ENCODE measurements around the gene EID2B.

Gene EID2B

DNA sequence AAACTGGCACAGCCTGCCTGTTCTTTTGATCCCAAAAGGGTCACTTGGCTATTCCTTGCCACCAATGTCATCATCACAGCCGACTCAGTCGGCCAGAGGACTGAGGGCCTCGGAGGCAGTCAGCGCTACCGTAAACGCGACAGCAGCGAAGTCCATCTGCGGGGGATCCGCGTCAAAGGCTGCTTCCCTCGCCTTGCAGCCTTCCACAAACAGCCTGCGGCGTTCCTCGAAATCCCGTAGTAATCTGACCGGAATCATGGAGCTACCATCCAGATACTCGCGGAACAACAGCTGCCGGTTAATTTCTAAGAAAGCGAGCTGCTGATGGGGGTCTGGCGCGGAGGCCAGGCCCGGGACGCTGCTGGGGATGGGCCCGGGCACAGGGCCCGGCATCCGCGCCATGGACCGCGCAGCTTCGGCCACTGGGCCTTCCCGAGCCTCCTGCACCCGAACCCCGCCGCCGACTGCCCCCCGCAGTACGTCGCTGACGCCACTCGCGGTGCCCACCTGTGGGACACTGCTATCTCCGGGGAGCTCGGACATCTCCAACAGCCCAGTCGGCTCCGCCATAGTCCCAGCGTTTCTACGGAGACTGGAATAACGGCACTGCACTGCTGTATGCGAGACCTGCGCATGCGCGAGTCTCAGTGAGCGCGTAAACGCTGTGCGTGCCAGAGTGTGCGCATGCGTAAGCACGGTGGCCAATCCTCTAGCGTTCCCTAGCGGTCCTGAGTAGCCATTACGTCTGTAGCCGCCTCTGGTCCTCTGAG lies at the start of gene EID2B:
EID2B (minus strand) TSS at position 620 of the 770 bp plus-strand sequence; CDS start at position 570, 50 bp downstream.
- peak; percentile 89 for DNase-seq (ENCODE audit: low read depth)

GRCh38 chr19:39582442-39582841 lies 49.8 kb upstream of the EID2B start:
- no peak for DNase-seq (ENCODE audit: low read depth)

- no peak for DNase-seq (ENCODE audit: low read depth)
Measured at GRCh38 chr19:39568604-39569003, 36.0 kb upstream of the EID2B start.

- DNase-seq (ENCODE audit: low read depth): no peak
Measured at GRCh38 chr19:39566064-39566463, 33.4 kb upstream of the EID2B start.

- no peak for DNase-seq (ENCODE audit: low read depth)
Measured at GRCh38 chr19:39563408-39563807, 30.8 kb upstream of the EID2B start.

DNA sequence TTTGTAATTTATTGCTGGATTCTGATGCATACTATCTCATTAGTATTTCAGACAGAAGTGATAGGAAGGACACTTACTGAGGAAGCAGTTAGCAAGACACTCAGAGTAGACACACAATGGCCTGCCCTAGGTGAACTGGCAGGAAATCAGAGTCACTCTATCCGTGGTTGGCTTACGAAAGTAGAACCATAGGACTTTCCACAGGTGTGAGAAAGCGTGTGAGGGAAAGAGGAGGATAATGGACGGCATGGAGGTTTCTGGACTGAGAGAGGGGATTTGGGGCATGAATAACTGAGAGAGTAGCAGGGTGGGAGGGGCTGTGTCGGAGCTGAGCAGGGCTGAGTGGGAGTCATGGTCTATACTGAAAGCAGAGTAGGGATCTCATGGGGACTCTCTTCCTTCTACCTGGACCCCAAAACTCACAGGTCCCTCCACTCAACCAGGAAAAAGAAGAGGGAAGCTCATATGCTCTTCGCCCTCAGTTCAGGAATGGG lies 26.0 kb upstream of the EID2B start:
- DNase-seq (ENCODE audit: low read depth): no peak

DNA sequence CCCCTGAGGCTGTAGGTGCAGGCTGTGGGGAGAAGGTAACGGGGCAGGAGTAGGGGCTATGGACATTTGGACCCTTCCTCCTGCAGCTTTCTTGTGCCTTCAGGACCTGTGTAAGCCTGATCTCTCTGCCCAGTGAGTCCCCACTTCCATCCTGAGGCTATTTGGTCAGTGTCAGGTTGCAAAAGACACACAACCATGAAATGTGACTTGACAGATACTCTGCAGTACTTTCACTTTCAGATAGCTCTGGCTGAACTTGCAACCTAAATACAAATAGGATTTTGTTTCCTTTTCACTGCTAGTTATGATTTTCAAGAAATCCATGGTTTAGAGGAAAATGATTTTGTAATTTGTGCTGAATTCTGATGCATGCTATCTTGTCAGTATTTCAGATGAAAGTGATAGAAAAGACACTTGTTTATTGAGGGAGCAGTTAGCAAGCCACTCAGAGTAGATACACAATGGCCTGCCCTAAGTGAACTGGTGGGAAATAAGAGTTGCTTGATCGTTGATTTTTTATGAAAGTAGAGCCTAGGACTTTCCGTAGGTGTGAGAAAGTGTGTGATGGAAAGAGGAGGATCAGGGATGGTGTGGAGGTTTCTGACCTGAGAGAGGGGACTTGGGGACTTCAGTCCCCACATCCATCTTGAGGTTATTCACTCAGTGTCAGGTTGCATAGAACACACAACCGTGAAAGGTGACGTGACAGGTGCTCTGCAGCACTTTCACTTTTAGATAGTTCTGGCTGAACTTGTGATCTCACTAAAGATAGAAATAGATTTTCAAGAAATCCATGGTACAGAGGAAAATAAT lies 25.4 kb upstream of the EID2B start:
- no peak for DNase-seq (ENCODE audit: low read depth)

DNA sequence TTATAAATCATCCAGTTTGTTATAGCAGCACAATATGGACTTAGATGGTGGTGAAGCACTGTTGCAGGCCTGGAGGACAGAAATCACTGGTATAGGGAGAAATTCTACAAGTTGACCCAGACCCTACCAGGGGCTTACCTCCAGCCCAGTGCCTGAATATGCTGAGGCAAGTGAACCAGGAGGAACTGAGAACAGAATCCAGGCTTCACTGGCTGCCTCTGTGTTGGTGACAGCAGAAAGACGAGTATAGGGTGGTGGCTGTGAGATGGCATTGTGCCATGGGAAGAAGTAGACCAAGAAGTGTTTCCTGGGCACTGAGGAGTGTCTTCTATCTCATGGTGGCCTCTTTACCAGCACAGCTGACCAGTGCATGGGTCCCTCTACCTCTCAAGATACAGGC lies 23.2 kb upstream of the EID2B start:
- no peak for DNase-seq (ENCODE audit: low read depth)

DNA sequence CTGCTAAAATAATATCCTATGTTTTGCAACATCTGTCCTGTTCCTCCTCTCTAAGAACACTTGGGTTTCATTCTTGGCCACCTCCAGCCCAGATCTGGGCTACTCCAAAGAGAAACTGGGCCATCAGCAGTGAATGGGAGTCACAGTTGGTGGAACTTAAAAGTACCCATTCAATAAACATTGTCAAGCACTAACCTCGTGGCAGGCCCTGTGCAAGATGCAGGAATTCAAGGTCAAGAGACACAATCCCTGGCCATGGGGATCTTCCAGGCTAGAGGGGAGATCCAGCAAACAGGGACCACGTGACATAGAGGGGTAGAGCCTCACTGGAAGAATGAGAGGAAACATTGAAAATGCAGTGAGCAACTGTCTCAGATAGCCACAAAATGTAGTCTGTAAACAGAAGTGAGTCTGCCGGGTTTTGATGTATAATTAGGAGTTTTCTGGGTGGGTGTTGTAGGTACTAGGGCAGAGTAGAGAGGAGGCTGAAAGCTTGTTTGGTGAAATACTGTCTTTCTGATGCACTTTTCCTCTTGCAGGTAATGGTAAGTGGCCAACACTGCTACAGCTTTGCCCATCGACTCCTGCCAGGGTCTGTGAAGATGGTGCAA lies 22.2 kb upstream of the EID2B start:
- no peak for DNase-seq (ENCODE audit: low read depth)

DNA sequence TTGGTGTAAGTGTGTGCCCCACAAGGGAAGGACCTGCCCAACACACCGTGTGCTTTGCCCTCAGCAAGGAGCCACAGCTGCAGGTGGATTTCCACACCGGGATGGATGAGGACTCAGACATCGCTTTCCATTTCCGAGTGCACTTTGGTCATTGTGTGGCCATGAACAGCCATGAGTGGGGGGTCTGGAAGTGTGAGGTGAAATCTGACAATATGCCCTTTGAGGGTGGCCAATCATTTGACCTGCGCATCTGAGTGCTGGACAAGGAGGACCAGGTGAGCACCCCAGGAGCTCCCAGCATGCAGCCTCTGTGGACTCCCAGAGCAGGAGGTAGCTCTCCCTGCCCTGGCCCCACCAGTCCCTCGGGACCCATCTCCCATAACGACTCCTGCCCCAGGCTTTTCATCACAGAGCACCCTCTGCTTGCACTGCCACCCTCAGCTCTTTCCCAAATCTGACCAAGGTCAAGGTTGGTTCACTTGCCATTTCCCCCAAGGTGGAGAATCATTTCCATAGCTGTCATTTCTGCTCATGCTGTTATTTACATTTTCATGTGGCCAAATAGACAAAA lies 20.5 kb upstream of the EID2B start:
- DNase-seq (ENCODE audit: low read depth): no peak

GRCh38 chr19:39550197-39550596 lies 17.5 kb upstream of the EID2B start:
- no peak for DNase-seq (ENCODE audit: low read depth)

DNA sequence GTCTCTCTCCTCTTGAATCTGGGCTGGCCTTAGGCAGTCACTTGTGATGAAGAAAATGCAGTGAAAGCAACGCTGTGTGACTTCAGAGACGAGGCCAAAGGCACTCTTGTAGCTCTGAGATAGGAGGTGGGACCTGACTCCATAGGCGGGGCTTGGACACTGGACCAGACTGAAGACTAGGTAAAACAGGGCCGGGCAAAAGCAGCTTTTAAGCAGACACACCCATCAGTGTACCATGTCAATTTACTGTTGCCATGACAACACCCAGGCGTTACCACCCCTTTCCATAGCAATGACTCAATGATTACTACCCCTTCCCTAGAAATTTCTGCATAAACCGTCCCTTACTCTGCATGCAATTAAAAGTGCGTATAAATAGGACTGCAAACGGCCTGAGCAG lies 13.9 kb upstream of the EID2B start:
- DNase-seq (ENCODE audit: low read depth): no peak

- DNase-seq (ENCODE audit: low read depth): no peak
Measured at GRCh38 chr19:39544911-39545310, 12.3 kb upstream of the EID2B start.

GRCh38 chr19:39544226-39544903 lies 11.7 kb upstream of the EID2B start:
- DNase-seq (ENCODE audit: low read depth): no peak

GRCh38 chr19:39543477-39543857 lies 10.8 kb upstream of the EID2B start:
- DNase-seq (ENCODE audit: low read depth): no peak

DNA sequence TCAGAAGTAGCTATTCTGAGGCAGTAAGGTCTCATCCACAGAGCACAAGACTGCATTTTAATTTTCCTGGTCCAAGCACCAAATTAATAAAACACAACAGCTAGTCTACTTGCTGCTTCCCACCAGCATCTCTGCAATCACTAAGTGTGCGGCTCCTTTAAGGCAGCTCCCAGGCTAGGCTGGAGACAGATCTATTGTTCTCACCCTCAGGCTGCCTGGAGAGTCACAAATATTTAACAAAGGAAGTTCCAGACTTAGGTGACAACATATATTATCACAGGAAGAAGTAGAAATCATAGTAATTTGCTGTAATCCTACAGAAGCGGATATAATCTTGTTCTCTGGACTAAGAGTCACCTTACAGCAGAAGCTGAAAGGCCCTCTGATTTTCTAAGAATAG lies 9.6 kb upstream of the EID2B start:
- DNase-seq (ENCODE audit: low read depth): no peak

DNA sequence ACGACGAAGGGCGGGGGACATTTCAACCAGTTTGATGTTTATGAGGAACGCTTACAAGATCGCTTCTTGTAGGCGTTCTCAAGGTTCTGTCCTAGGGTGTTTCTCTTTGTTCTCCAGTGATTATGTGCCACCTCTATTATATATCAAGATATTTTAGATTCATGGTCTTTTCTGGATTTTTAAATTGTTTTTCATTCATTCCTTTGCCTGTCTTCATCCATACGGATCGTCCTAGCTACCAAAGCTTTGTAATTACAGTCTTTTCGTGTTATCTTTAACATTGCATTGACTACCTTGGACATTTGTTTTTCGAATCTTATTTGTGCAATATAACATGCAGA lies 7.7 kb upstream of the EID2B start:
- DNase-seq (ENCODE audit: low read depth): no peak

DNA sequence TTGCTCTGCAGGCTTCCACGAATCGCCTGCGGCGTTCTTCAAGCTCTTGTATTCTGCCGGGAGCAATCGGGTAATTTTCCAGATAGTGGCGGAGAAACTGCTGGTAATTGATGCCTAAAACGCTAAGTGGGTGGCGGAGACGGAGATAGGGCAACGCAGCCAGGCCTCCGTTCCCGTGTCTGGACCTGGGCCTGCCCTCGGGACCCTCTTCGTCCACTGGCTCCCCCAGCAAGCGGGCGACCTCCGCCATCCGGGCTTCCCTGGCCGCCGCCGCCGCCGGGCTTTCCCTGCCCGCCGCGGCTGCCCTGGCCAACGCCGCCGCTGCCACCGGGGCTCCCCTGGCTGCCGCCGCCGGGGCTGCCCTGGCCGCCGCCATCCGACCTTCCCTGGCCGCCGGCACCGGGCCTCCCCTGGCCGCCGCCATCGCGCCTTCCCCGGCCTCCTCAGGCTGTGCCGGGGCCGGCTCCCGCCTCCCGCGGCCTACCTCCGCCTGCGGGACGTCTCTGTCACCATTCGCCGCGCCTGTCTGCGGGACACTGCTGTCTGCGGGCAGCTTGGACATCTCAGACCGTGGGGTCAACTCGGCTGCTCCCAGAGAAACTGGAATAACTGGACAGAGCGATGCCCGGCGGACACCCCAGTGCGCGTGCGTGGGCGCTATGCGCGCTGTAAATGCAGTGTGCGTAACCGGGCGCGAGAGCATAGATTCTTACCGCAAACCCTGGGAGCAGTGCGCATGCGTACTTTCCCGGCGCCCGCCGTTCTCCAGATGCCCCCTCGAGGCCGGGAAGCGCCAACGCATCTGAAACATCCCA lies 7.1 kb upstream of the EID2B start, which contains the start of gene EID2:
EID2 (minus strand) TSS at position 644 of the 815 bp plus-strand sequence; CDS start at position 562, 82 bp downstream.
- peak; percentile 84 for DNase-seq (ENCODE audit: low read depth)

- DNase-seq (ENCODE audit: low read depth): no peak
Measured at GRCh38 chr19:39539165-39539517, 6.5 kb upstream of the EID2B start.

DNA sequence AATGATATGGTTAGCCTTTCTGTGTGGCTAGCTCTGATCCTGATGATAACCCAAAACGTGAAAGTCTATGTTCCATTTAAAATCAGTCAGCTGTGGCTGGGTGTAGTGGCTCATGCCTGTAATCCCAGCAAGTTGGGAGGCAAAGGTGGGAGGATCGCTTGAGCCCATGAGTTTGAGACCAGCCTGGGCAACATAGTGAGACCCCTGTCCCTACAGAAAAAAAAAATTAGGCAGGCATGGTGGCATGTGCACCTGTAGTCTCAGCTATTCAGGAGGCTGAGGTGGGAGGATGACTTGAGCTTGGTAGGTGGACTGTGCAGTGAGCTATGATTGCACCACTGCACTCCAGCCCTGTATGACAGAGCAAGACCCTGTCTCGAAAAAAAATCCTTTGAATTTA lies 1.1 kb upstream of the EID2B start:
- no peak for DNase-seq (ENCODE audit: low read depth)

- DNase-seq (ENCODE audit: low read depth): no peak
Measured at GRCh38 chr19:39533003-39533512, 406 bp upstream of the EID2B start.
